ENCODE measurements around the gene FADS1. TPM values are rescaled to one million over a fixed set of nuclear protein-coding genes. Genes with fewer than 3 reads are reported as not detected.

Gene FADS1
- total and polyA plus RNA-seq, 11 donors: 14.3 to 72.6 (median 23.6) TPM

DNA sequence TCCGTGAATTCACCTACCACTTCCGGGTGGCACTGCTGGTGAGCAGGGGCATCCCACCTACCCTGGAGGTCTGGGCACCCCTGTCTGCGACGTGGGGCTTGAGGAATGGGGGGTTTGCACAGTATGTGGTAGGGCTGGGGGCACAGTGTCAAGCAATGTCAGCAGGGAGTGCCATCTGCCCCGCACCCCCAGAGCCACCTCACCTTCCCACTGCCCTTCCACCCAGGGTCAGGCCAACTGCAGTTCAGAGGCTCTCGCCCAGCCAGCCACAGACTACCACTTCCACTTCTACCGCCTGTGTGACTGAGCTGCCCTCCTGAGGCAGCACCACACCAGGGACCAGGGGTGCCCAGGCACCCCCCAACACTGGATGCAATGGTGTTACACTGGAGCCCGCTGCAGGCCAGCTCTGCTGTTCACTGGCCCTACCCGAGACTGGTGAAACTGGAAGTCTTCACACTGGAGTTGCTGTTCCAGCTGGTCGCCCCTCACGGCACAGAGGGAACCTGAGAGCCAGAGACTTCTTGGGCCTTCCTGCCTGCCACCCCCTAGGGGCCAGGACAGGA, 30.9 kb downstream of the FADS1 start:
- intact Hi-C loops (cut with DNase I): no loop called here
- no peak for ATAC-seq
- Histone ChIP-seq H3K27ac (no peak overlapping the region), H3K27me3 (no peaks in the 10 kb centered on the region), H3K36me3 (peaks cover 0 to 71% (median 62%) of the 10 kb centered on the region in 9 donors), H3K4me3 (no peak overlapping the region), H3K9me3 (no peaks in the 10 kb centered on the region), H3K4me1 (peaks cover 0 to 2% (median 0%) of the 10 kb centered on the region in 12 donors)
- peak in 1 of 5 donors; percentile 30 for DNase-seq
- TF ChIP-seq CTCF (IDR thresholded peaks at IDR 0.05): no peak
- no peak for TF ChIP-seq POLR2A (IDR thresholded peaks at IDR 0.05)
- 81 to 93% (median 91%) methylated on average over 10 to 11 of the region's 11 CpGs for WGBS, 4 donors

- 84 to 91% (median 86%) methylated on average over 5 to 7 of the region's 7 CpGs for WGBS, 4 donors
- peak in 1 of 5 donors; percentile 31 for DNase-seq
- TF ChIP-seq CTCF (IDR thresholded peaks at IDR 0.05): no peak
- no peak for TF ChIP-seq POLR2A (IDR thresholded peaks at IDR 0.05)
- H3K36me3 ChIP-seq: peaks cover 0 to 63% (median 51%) of the 10 kb centered on the region in 9 donors
- no peak overlapping the region for H3K4me3 ChIP-seq
- H3K4me1 ChIP-seq: no peaks in the 10 kb centered on the region
- intact Hi-C loops (cut with DNase I): no loop called here
- no peaks in the 10 kb centered on the region for H3K9me3 ChIP-seq
- H3K27ac ChIP-seq: no peak overlapping the region
- no peak for ATAC-seq
- H3K27me3 ChIP-seq: no peaks in the 10 kb centered on the region
Observed at GRCh38 chr11:61784506-61784805, 32.3 kb downstream of the FADS1 start.

GRCh38 chr11:61783717-61784505, 32.9 kb downstream of the FADS1 start:
- ATAC-seq: no peak
- Histone ChIP-seq H3K36me3 (peaks cover 0 to 58% (median 46%) of the 10 kb centered on the region in 9 donors), H3K4me1 (no peaks in the 10 kb centered on the region), H3K9me3 (no peaks in the 10 kb centered on the region), H3K27ac (no peak overlapping the region), H3K27me3 (no peaks in the 10 kb centered on the region), H3K4me3 (no peak overlapping the region)
- 65 to 72% (median 67%) methylated on average over 12 to 13 of the region's 13 CpGs for WGBS, 4 donors
- DNase-seq: peak in 1 of 5 donors; percentile 32
- no peak for TF ChIP-seq POLR2A (IDR thresholded peaks at IDR 0.05)
- TF ChIP-seq CTCF (IDR thresholded peaks at IDR 0.05): no peak
- intact Hi-C loops (cut with DNase I): no loop called here

DNA sequence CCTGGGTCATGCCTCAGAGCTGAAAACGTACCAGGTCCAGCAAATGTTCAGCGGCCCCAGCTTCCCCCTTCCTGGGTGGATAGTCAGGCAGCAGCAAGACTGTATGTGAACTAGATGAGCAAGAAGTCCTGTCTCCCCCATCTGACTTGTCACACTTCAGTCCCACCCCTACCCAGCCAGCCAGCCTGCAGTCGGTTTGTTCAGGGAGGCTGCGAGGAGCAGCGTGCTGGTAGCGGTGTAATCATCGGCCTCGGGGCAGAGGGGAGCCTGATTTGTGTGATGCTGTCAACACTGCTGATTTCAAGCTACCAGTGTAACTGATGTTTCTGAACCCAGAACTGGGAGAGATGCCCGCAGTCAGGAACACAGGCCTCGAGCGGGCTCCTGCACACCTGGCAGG, 34.0 kb downstream of the FADS1 start:
- Histone ChIP-seq H3K27me3 (no peaks in the 10 kb centered on the region), H3K4me3 (no peak overlapping the region), H3K4me1 (peaks cover 0 to 2% (median 0%) of the 10 kb centered on the region in 12 donors), H3K9me3 (no peaks in the 10 kb centered on the region), H3K27ac (no peak overlapping the region), H3K36me3 (peaks cover 0 to 47% (median 35%) of the 10 kb centered on the region in 9 donors)
- ATAC-seq: no peak
- peak in 1 of 5 donors; percentile 29 for DNase-seq
- 77 to 79% (median 78%) methylated on average over 8 to 11 of the region's 11 CpGs for WGBS, 4 donors
- TF ChIP-seq POLR2A (IDR thresholded peaks at IDR 0.05) (no peak), CTCF (IDR thresholded peaks at IDR 0.05) (no peak)
- intact Hi-C loops (cut with DNase I): no loop called here
